SU-DHL-6 (cell line): ENCODE measurements around the gene SAT2.

Experiments used
- H2AFZ ChIP-seq: fragments of 200-600 bp; sonication (generic); 2 replicates; pipeline ENCODE4 v1.6.1; 2014; ENCODE audit warnings: low read depth, mild to moderate bottlenecking, moderate library complexity, mixed read lengths, antibody characterized with exemption, low read length; ENCODE audit not compliant: severe bottlenecking
- H3F3A ChIP-seq: fragments of 200-600 bp; shearing (Covaris generic); 2 replicates; pipeline ENCODE4 v1.6.0; 2016; ENCODE audit warnings: antibody characterized with exemption, mild to moderate bottlenecking; ENCODE audit not compliant: insufficient read depth
- H3K27ac ChIP-seq: fragments of 200-600 bp; sonication (generic); 2 replicates; pipeline ENCODE4 v1.5.1; 2016; ENCODE audit warnings: low read depth, mild to moderate bottlenecking, low read length, moderate library complexity, mixed read lengths
- H3K27me3 ChIP-seq: fragments of 200-600 bp; sonication (generic), shearing (Covaris generic); 2 replicates; pipeline ENCODE4 v1.6.0; 2014; ENCODE audit warnings: mild to moderate bottlenecking, low read length
- H3K36me3 ChIP-seq: fragments of 200-600 bp; sonication (generic); 2 replicates; pipeline ENCODE4 v1.6.1; 2014; ENCODE audit warnings: mild to moderate bottlenecking, low read length, mixed read lengths
- H3K4me2 ChIP-seq: fragments of 300-600, 200-600 bp; shearing (Covaris generic), sonication (generic); 2 replicates; pipeline ENCODE4 v1.6.0; 2014; ENCODE audit warnings: low read length, low read depth, mild to moderate bottlenecking; ENCODE audit not compliant: poor library complexity, severe bottlenecking
- H3K4me3 ChIP-seq: fragments of 200-600 bp; sonication (generic); 2 replicates; pipeline ENCODE4 v1.5.1; 2014; ENCODE audit warnings: antibody characterized with exemption, low read length, mild to moderate bottlenecking, mixed read lengths; ENCODE audit not compliant: insufficient read depth, poor library complexity, severe bottlenecking
- H3K79me2 ChIP-seq: fragments of 200-600 bp; sonication (generic); 2 replicates; pipeline ENCODE4 v1.6.1; 2014; ENCODE audit warnings: mild to moderate bottlenecking, low read length, moderate library complexity; ENCODE audit not compliant: insufficient read depth
- H3K9ac ChIP-seq: fragments of 200-600 bp; sonication (generic); 2 replicates; pipeline ENCODE4 v1.7.0; 2014; ENCODE audit warnings: mild to moderate bottlenecking, low read length
- H3K9me2 ChIP-seq: fragments of 200-600 bp; sonication (generic); replicated peaks from 2 replicates; pipeline ENCODE4 v1.6.1; 2014; ENCODE audit warnings: low read length; ENCODE audit not compliant: insufficient read depth
- H3K9me3 ChIP-seq: fragments of 200-600 bp; sonication (generic); 2 replicates; pipeline ENCODE4 v1.6.1; 2014; ENCODE audit warnings: low read length, mixed read lengths; ENCODE audit not compliant: insufficient read depth
- H4K20me1 ChIP-seq: fragments of 200-600 bp; sonication (generic); 2 replicates; pipeline ENCODE4 v1.6.1; 2014; ENCODE audit warnings: low read depth, mild to moderate bottlenecking, antibody characterized with exemption, low read length, moderate library complexity, mixed read lengths
- EZH2phosphoT487 ChIP-seq: fragments of 200-600 bp; sonication (generic), shearing (Covaris generic); conservative IDR thresholded peaks from 2 replicates; pipeline ENCODE4 v1.6.1; 2018; ENCODE audit warnings: mild to moderate bottlenecking, antibody characterized with exemption, low read length, moderate library complexity, mixed read lengths
- TF ChIP-seq, protein P1 (sequence below): fragments of 200-600 bp; sonication (generic); IDR thresholded peaks from one replicate; pipeline ENCODE4 v1.5.1; 2017; ENCODE audit warnings: antibody characterized with exemption, mild to moderate bottlenecking, low read length, moderate library complexity; ENCODE audit not compliant: insufficient read depth, poor library complexity, severe bottlenecking

Gene SAT2

DNA sequence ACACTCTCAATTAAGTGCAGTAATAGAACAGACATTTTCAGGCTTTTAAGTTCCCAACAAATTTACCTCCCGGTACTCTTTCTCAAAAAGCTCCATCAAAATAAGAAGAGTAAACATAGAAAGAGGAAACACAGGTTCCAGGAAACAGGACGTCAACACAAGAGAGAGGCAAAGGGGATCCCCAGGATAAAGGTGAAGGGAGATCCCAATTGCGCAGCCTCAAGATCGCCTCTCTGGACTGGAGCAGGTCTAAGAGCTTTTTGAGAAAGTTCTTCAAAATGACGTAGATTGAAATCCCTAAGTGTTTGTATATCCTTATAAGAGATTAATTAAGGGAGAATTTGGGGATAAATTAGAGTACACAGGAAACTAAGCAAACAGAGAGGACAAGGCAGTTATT is 9.0 kb downstream of the SAT2 start:
- no peaks in the 10 kb centered on the region for H4K20me1 ChIP-seq
- no peak overlapping the region for H3K27ac ChIP-seq
- peaks cover 7% of the 10 kb centered on the region for H3K79me2 ChIP-seq
- H3F3A ChIP-seq, result no peaks in the 10 kb centered on the region
- TF ChIP-seq, protein P1, sequence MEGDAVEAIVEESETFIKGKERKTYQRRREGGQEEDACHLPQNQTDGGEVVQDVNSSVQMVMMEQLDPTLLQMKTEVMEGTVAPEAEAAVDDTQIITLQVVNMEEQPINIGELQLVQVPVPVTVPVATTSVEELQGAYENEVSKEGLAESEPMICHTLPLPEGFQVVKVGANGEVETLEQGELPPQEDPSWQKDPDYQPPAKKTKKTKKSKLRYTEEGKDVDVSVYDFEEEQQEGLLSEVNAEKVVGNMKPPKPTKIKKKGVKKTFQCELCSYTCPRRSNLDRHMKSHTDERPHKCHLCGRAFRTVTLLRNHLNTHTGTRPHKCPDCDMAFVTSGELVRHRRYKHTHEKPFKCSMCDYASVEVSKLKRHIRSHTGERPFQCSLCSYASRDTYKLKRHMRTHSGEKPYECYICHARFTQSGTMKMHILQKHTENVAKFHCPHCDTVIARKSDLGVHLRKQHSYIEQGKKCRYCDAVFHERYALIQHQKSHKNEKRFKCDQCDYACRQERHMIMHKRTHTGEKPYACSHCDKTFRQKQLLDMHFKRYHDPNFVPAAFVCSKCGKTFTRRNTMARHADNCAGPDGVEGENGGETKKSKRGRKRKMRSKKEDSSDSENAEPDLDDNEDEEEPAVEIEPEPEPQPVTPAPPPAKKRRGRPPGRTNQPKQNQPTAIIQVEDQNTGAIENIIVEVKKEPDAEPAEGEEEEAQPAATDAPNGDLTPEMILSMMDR, result no peak
- TF ChIP-seq EZH2phosphoT487, result no peak
- H2AFZ ChIP-seq, result no peak overlapping the region
- H3K36me3 ChIP-seq, result no peaks in the 10 kb centered on the region
- no peak overlapping the region for H3K4me3 ChIP-seq
- no peaks in the 10 kb centered on the region for H3K27me3 ChIP-seq
- no peak overlapping the region for H3K9ac ChIP-seq
- no peaks in the 10 kb centered on the region for H3K9me3 ChIP-seq
- H3K4me2 ChIP-seq, result no peak overlapping the region
- no peaks in the 10 kb centered on the region for H3K9me2 ChIP-seq

DNA sequence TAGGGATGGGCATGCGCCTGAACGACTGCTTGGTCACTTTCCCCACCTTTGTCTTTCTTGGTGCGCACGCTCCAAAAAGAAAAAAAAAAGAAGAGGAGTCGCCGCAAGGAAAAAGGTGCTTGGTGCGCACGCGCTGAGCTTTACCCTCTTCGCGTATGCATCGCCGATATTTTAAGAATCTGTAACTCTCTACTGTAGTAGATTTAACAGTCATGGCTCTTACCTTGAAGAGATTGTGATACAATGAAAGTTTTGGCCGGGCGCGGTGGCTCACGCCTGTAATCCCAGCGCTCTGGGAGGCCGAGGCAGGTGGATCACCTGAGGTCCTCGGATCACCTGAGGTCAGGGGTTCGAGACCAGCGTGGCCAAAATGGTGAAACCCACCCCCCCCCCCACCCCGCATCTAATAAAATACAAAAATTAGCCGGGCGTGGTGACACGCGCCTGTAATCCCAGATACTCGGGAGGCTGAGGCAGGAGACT is 12.3 kb downstream of the SAT2 start:
- Histone ChIP-seq H3K27me3 (no peaks in the 10 kb centered on the region), H3K9me2 (no peaks in the 10 kb centered on the region), H3K4me2 (peak overlapping the region; percentile 63), H3F3A (no peaks in the 10 kb centered on the region), H4K20me1 (no peaks in the 10 kb centered on the region), H3K9ac (peak overlapping the region; percentile 59), H3K27ac (0 out of 2 replicates have a peak overlapping the region, but pooled peaks have one; percentile 24), H2AFZ (peak overlapping the region; percentile 93), H3K9me3 (no peaks in the 10 kb centered on the region), H3K79me2 (peaks cover 39% of the 10 kb centered on the region), H3K4me3 (peak overlapping the region; percentile 61), H3K36me3 (no peaks in the 10 kb centered on the region)
- TF ChIP-seq EZH2phosphoT487, result no peak
- TF ChIP-seq, protein P1, result no peak

- H3K27ac ChIP-seq, result peak within 1 kb of the TSS; percentile 52
- peak within 1 kb of the TSS; percentile 68 for H3K4me3 ChIP-seq
- H3K79me2 ChIP-seq, result peaks cover 44% of the 10 kb centered on the region
- H2AFZ ChIP-seq, result peak within 1 kb of the TSS; percentile 93
- peak within 1 kb of the TSS; percentile 81 for H3K9ac ChIP-seq
- TF ChIP-seq, protein P1, result peak; percentile 67
- TF ChIP-seq EZH2phosphoT487, result no peak
- no peaks in the 10 kb centered on the region for H3K9me2 ChIP-seq
- peak within 1 kb of the TSS; percentile 95 for H3K4me2 ChIP-seq
- H3K9me3 ChIP-seq, result no peaks in the 10 kb centered on the region
- no peaks in the 10 kb centered on the region for H3F3A ChIP-seq
- H3K36me3 ChIP-seq, result no peaks in the 10 kb centered on the region
- no peaks in the 10 kb centered on the region for H4K20me1 ChIP-seq
- H3K27me3 ChIP-seq, result no peaks in the 10 kb centered on the region
Observed at GRCh38 chr17:7614425-7615264, 13.0 kb downstream of the SAT2 start, which contains the start of gene FXR2. Gene FXR2, minus strand, starts transcription at chr17:7614897. Its CDS starts 365 bp downstream, at chr17:7614532.
